22Rv1 (cell line): ENCODE measurements around the gene C10orf53.

Experiments
- CTCF ChIP-seq: fragments of 450-650 bp; IDR thresholded peaks from 2 replicates; pipeline ENCODE4 v1.5.1; 2017; ENCODE audit warnings: mild to moderate bottlenecking
- ZFX ChIP-seq: fragments of 450-650 bp; IDR thresholded peaks from 2 replicates; pipeline ENCODE4 v1.6.1; 2017; ENCODE audit warnings: antibody characterized with exemption, borderline replicate concordance

GRCh38 chr10:49633327-49634068 is 46.0 kb upstream of the C10orf53 start:
- TF ChIP-seq CTCF (no peak), ZFX (no peak)
